Uterus (tissue), 4 donors: ENCODE data around the gene BRDT. TPM values are rescaled to one million over a fixed set of nuclear protein-coding genes. Genes with fewer than 3 reads are reported as not detected.

Experiments
- DNase-seq, 2 donors: peaks; one replicate each; pipeline ENCODE4 v3.0.0-alpha.2; 2019 to 2020
- H3K27ac ChIP-seq, 2 donors: fragments of 200-600 bp; sonication (generic); 1 replicate in 1 of 2; 2 replicates in 1 of 2; pipeline ENCODE4 v1.5.1; 2016 to 2018
- H3K27me3 ChIP-seq, 2 donors: fragments of 200-600 bp; sonication (generic); one replicate each; pipeline ENCODE4 v1.5.1; 2018 to 2019; ENCODE audit warnings: control low read depth in 1 of 2
- H3K36me3 ChIP-seq, 2 donors: fragments of 200-600 bp; sonication (generic); one replicate each; pipeline ENCODE4 v1.5.1; 2019; ENCODE audit warnings: control low read depth in 1 of 2
- H3K4me1 ChIP-seq, 2 donors: fragments of 200-600 bp; sonication (generic); one replicate each; pipeline ENCODE4 v1.5.1; 2018 to 2019; ENCODE audit warnings: control low read depth in 1 of 2
- H3K4me3 ChIP-seq, 2 donors: fragments of 200-600 bp; sonication (generic); 1 replicate in 1 of 2; 2 replicates in 1 of 2; pipeline ENCODE4 v1.5.1; 2018 to 2019; ENCODE audit warnings: mild to moderate bottlenecking in 1 of 2
- H3K9me3 ChIP-seq, 2 donors: fragments of 200-600 bp; sonication (generic); one replicate each; pipeline ENCODE4 v1.5.1; 2019; ENCODE audit warnings: control low read depth in 1 of 2
- POLR2A ChIP-seq, 2 donors: fragments of 450-650 bp; IDR thresholded peaks; one replicate each; pipeline ENCODE4 v1.6.1; 2016; ENCODE audit warnings: antibody characterized with exemption in 2 of 2, mild to moderate bottlenecking in 1 of 2, moderate library complexity in 1 of 2
- intact Hi-C: fragments of 100-400 bp; cut with DNase I; formaldehyde crosslinking; loops from one replicate; pipeline ENCODE4 v1.15.1; 2023; ENCODE audit warnings: low total_unique reads
- total RNA-seq, 4 donors: library from RNA; depleted of rRNA in 3 of 4; stranded (reverse); fragments of >200 nt in 3 of 4; gene quantifications; one replicate each; pipeline versions ENCODE4 v1.1.0 to v1.2.4, GENCODE V29; 2014 to 2023
- TF ChIP-seq, protein P1 (sequence below), 4 experiments: fragments of 200-600 bp in 2 of 4; fragments of 450-650 bp in 2 of 4; sonication (generic) in 2 of 4; IDR thresholded peaks; one replicate each; pipeline ENCODE4 v1.5.1; 2016 to 2019; ENCODE audit warnings: antibody characterized with exemption in 4 of 4, mild to moderate bottlenecking in 2 of 4, moderate library complexity in 1 of 4
- donor health status: DM: yes; HTN: yes; CAD: no.

The BRDT gene
- total RNA-seq, 4 donors from 2014 or later: 0.14 TPM; not detected in 3

DNA sequence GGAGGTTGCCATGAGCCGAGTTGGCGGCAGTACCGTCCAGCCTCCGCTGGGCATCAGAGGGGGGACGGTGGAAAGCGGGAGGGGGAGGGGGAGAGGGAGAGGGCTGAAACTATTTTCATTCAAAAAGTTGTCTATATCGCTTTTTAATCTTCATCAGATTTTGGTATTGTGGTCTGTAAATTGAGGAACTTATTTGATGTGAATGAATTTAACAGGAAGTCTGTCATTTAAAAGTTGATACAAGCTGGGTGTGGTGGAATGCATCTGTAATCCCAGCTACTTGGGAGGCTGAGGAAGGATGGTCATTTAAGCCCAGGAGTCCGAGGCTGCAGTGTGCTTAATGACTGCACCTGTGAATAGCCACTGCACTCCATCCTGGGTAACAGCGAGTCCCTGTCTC is 77.6 kb downstream of the BRDT start:
- no peak for DNase-seq
- Histone ChIP-seq H3K4me1 (no peaks in the 10 kb centered on the region), H3K27ac (no peak overlapping the region), H3K9me3 (no peaks in the 10 kb centered on the region), H3K36me3 (no peaks in the 10 kb centered on the region), H3K27me3 (no peaks in the 10 kb centered on the region), H3K4me3 (no peak overlapping the region)
- TF ChIP-seq, protein P1, sequence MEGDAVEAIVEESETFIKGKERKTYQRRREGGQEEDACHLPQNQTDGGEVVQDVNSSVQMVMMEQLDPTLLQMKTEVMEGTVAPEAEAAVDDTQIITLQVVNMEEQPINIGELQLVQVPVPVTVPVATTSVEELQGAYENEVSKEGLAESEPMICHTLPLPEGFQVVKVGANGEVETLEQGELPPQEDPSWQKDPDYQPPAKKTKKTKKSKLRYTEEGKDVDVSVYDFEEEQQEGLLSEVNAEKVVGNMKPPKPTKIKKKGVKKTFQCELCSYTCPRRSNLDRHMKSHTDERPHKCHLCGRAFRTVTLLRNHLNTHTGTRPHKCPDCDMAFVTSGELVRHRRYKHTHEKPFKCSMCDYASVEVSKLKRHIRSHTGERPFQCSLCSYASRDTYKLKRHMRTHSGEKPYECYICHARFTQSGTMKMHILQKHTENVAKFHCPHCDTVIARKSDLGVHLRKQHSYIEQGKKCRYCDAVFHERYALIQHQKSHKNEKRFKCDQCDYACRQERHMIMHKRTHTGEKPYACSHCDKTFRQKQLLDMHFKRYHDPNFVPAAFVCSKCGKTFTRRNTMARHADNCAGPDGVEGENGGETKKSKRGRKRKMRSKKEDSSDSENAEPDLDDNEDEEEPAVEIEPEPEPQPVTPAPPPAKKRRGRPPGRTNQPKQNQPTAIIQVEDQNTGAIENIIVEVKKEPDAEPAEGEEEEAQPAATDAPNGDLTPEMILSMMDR (IDR thresholded peaks at IDR 0.05): no peak
- TF ChIP-seq POLR2A (IDR thresholded peaks at IDR 0.05): no peak
- intact Hi-C loops: no loop called here

DNA sequence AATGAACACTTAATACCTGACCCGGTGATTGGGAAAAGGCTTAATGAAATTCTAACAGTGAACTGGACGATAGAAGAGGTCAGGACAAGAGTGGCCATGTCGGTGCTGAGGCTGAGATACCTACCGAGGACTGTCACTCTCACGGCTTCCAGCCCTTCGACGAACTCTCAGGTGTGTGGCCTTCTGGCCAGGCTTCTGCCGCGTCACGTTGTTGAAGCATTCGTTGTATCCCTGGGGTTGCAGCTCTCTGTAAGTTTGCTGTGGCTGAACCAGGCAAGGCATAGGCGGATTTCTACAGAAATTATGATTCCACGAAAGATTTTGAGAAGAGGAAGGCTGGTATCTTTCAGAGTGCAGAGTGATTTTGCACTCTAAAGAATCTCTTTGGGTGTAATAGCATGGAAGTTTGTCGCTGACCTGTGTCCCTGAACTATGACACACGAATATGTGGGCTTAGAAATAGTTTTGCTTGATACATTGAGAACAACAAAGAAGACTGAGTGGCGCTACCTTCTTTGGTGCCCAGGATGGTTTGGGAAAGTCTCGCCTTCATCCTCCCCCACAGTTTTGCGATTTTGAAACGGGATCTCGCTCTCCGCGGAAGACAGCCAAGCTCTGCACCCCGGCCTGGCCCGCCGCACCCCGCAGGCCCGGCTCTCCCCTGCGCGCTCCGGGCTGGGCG is 80.2 kb downstream of the BRDT start:
- Histone ChIP-seq H3K27ac (no peak overlapping the region), H3K4me3 (peak overlapping the region in 1 of 2 donors; percentile 44)

DNA sequence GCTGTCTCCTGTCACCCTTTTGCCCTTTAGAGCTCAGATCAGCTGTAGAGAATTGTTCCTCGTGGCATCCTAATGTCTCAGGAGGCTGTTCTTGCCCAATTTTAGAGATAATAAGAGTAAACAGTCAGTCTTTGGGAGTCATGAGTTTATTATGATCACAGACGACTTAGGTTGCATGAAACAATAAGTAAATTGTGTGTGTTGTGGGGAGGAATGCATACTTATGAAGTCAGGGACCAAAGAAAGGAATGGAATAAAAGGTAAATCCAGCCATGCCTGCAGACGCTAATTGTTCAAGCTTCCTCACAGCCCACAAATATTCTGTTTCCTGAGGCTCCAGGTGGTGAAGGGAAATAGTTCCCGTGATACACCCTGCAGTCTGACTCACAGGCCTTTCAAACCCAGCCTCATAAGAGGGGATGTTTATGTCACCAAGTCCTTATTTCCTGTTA is 81.5 kb downstream of the BRDT start:
- intact Hi-C loops: no loop called here

More for the DNA sequence above, 80.2 kb downstream of the BRDT start:
- no peak for DNase-seq
- no peaks in the 10 kb centered on the region for H3K4me1 ChIP-seq
- TF ChIP-seq POLR2A (IDR thresholded peaks at IDR 0.05): no peak
- TF ChIP-seq, protein P1 (IDR thresholded peaks at IDR 0.05): no peak
- no peaks in the 10 kb centered on the region for H3K27me3 ChIP-seq
- H3K9me3 ChIP-seq: no peaks in the 10 kb centered on the region
- no peaks in the 10 kb centered on the region for H3K36me3 ChIP-seq
- intact Hi-C loops: no loop called here

DNA sequence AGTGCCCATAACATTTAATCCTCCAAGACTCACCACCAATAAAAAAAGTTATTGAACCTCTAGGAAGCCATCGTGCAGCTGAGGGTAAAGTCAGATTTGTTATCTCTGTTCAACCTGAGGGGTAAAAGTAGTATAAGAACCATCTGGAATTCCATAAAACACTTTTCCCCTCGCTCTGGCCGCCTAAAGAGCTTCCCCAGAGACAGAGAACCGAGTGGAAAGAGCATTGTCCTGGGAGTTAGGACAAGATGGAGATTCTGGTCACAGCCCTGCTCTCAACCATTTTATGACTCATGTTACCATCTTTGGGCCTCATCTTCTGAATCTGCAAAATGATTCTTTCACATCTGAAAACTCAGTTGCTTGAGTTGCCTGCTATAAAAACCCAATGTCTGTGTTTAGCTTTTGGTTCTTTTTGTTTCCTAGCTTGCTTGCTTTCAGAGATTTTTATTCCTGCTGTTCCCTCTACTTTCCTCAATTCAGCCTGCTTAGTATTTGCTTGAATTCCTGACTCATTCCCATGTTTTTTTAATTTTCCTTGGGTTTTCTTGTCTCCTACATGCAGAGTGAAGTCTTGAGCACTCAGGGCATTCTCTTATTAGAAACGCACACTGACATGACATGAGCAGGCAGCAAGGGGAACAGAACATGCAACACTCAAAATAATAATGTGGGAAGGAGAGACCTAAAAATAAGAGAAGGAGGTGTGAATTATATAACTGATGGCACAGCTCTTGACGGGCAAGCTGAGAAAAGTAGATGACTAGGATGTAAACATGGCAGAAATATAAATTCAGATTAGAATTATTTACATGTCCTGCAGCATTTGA is 82.3 kb downstream of the BRDT start:
- no peak for TF ChIP-seq POLR2A (IDR thresholded peaks at IDR 0.05)
- TF ChIP-seq, protein P1 (IDR thresholded peaks at IDR 0.05): no peak
- no peaks in the 10 kb centered on the region for H3K9me3 ChIP-seq
- H3K4me1 ChIP-seq: no peaks in the 10 kb centered on the region
- DNase-seq: no peak
- no peaks in the 10 kb centered on the region for H3K36me3 ChIP-seq
- intact Hi-C loops: no loop called here
- no peak overlapping the region for H3K27ac ChIP-seq
- H3K4me3 ChIP-seq: no peak overlapping the region
- no peaks in the 10 kb centered on the region for H3K27me3 ChIP-seq

More for the DNA sequence above, 81.5 kb downstream of the BRDT start:
- Histone ChIP-seq H3K4me1 (no peaks in the 10 kb centered on the region), H3K4me3 (no peak overlapping the region), H3K36me3 (no peaks in the 10 kb centered on the region), H3K9me3 (no peaks in the 10 kb centered on the region), H3K27me3 (no peaks in the 10 kb centered on the region), H3K27ac (no peak overlapping the region)
- no peak for DNase-seq
- TF ChIP-seq, protein P1 (IDR thresholded peaks at IDR 0.05): no peak
- no peak for TF ChIP-seq POLR2A (IDR thresholded peaks at IDR 0.05)

DNA sequence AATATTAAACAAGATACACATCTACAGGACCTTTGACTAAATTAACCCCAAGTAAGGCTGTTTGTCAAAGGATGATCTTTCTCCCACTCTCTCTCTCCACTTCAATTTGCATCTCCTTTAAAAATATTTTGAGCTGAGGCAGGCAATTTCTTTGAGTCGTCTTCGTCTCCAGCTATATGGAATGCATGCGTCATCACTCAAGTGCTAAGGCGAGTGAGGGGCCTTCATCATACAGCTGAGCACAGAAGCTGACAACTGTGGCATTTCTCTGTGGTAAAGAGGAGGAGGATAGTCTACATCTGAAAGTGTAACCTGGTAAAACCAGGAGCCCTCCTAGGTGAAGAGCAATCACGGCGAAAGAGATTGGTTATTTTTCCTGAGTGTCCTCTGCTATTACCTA is 88.2 kb downstream of the BRDT start:
- Histone ChIP-seq H3K4me3 (no peak overlapping the region), H3K4me1 (no peaks in the 10 kb centered on the region), H3K9me3 (no peaks in the 10 kb centered on the region), H3K36me3 (no peaks in the 10 kb centered on the region), H3K27ac (no peak overlapping the region), H3K27me3 (no peaks in the 10 kb centered on the region)
- no peak for DNase-seq
- no peak for TF ChIP-seq POLR2A (IDR thresholded peaks at IDR 0.05)
- TF ChIP-seq, protein P1 (IDR thresholded peaks at IDR 0.05): no peak
- intact Hi-C loops: no loop called here
